Measurements from ENCODE around the gene PKP1. TPM values are rescaled to one million over a fixed set of nuclear protein-coding genes. Genes with fewer than 3 reads are reported as not detected.

Gene PKP1
- total RNA-seq, 2 experiments from 2014 or later, result not detected

- Mint-ChIP-seq H3K4me3 (no peak overlapping the region), H3K36me3 (ENCODE audit: low read depth) (no peaks in the 10 kb centered on the region), H3K27ac (no peak overlapping the region), H3K27me3 (ENCODE audit: low read depth) (peaks cover 13% of the 10 kb centered on the region), H3K9me3 (ENCODE audit: insufficient read depth) (no peaks in the 10 kb centered on the region), H3K4me1 (ENCODE audit: low read depth) (no peaks in the 10 kb centered on the region)
- ChIA-PET POLR2A (no interaction called here), CTCF (no interaction called here)
- DNase-seq (no peak), ATAC-seq (no peak)
These were observed 68.3 kb downstream of the PKP1 start for GRCh38 chr1:201351617-201352016.

- CTCF ChIA-PET, result no interaction called here
- no peak overlapping the region for H3K27ac Mint-ChIP-seq
These were observed 70.1 kb downstream of the PKP1 start for GRCh38 chr1:201353186-201353940.

GRCh38 chr1:201354151-201354900, 71.0 kb downstream of the PKP1 start:
- Mint-ChIP-seq H3K9me3 (ENCODE audit: insufficient read depth) (no peaks in the 10 kb centered on the region), H3K4me3 (no peak overlapping the region), H3K36me3 (ENCODE audit: low read depth) (no peaks in the 10 kb centered on the region), H3K4me1 (ENCODE audit: low read depth) (no peaks in the 10 kb centered on the region), H3K27ac (no peak overlapping the region), H3K27me3 (ENCODE audit: low read depth) (peaks cover 6% of the 10 kb centered on the region)
- DNase-seq (no peak), ATAC-seq (no peak)
- POLR2A ChIA-PET, result no interaction called here
- CTCF ChIA-PET, result no interaction called here

More at GRCh38 chr1:201353186-201353940, 70.1 kb downstream of the PKP1 start:
- Mint-ChIP-seq H3K4me1 (ENCODE audit: low read depth) (no peaks in the 10 kb centered on the region), H3K9me3 (ENCODE audit: insufficient read depth) (no peaks in the 10 kb centered on the region), H3K4me3 (no peak overlapping the region), H3K36me3 (ENCODE audit: low read depth) (no peaks in the 10 kb centered on the region), H3K27me3 (ENCODE audit: low read depth) (peaks cover 6% of the 10 kb centered on the region)
- DNase-seq (no peak), ATAC-seq (no peak)
- POLR2A ChIA-PET, result no interaction called here

GRCh38 chr1:201354901-201355295, 71.6 kb downstream of the PKP1 start:
- Mint-ChIP-seq H3K4me1 (ENCODE audit: low read depth) (no peaks in the 10 kb centered on the region), H3K9me3 (ENCODE audit: insufficient read depth) (no peaks in the 10 kb centered on the region), H3K27ac (no peak overlapping the region), H3K4me3 (no peak overlapping the region), H3K27me3 (ENCODE audit: low read depth) (peaks cover 6% of the 10 kb centered on the region), H3K36me3 (ENCODE audit: low read depth) (no peaks in the 10 kb centered on the region)
- ATAC-seq, result no peak
- no peak for DNase-seq
- POLR2A ChIA-PET, result no interaction called here
- CTCF ChIA-PET, result no interaction called here

DNA sequence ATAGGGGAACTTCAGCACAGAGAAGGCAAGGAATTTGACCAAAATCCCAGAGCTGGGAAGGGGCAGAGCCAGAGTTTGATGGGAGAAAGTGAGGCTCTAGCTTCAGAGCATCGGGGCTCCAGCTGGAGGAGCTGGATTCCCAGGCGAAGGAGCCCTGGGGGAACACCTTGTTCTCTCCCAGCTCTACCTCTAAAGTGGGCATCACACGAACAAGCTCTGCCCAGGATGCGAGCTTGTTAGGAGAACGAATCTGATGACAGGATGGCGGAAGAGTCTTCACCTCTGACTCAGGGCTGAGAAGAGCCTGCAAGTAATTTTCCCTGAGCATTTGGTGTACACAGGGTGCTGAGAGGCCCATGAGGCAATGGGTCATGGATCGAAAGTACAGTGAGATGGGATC, 72.2 kb downstream of the PKP1 start:
- ATAC-seq, result no peak

DNA sequence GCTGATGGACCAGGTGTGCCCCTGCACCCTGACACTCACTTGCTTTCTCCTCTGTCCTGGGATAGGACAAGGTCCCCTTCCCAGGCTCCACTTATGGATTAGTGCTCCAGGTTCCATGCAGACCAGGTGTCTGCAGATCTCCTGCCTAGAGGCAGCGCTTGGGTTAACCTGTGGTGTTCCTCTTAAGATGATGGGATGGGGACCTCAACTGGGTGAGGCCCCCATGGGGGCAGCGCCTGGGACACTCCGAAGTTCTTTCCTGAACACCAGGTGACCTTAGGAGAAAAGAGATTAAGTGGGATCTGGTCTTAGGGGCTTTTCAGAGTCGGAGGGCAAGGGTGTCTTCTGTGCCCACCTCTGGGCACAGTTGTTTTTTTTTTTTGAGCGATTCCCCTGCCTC, 72.9 kb downstream of the PKP1 start:
- Mint-ChIP-seq H3K9me3 (ENCODE audit: insufficient read depth) (no peaks in the 10 kb centered on the region), H3K27me3 (ENCODE audit: low read depth) (peaks cover 2% of the 10 kb centered on the region), H3K4me3 (no peak overlapping the region), H3K4me1 (ENCODE audit: low read depth) (no peaks in the 10 kb centered on the region), H3K27ac (no peak overlapping the region), H3K36me3 (ENCODE audit: low read depth) (no peaks in the 10 kb centered on the region)
- ATAC-seq (no peak), DNase-seq (no peak)
- ChIA-PET POLR2A (no interaction called here), CTCF (no interaction called here)

More for the DNA sequence above, 72.2 kb downstream of the PKP1 start:
- DNase-seq, result no peak
- Mint-ChIP-seq H3K4me3 (no peak overlapping the region), H3K9me3 (ENCODE audit: insufficient read depth) (no peaks in the 10 kb centered on the region), H3K27ac (no peak overlapping the region), H3K27me3 (ENCODE audit: low read depth) (peaks cover 6% of the 10 kb centered on the region), H3K36me3 (ENCODE audit: low read depth) (no peaks in the 10 kb centered on the region), H3K4me1 (ENCODE audit: low read depth) (no peaks in the 10 kb centered on the region)
- ChIA-PET CTCF (no interaction called here), POLR2A (no interaction called here)

DNA sequence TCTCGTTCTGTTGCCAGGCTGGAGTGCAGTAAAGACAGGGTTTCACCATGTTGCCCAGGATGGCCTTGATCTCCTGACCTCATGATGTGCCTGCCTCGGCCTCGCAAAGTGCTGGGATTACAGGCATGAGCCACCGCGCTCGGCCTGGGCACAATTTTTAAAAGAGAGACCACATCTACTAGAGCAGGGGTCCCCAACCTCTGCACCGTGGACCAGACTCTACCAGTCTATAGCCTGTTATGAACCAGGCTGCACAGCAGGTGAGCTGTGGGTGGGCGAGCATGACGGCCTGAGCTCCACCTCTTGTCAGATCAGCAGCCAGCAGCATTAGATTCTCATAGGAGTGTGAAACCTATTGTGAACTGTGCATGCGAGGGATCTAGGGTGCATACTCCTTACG, 73.4 kb downstream of the PKP1 start:
- Mint-ChIP-seq H3K36me3 (ENCODE audit: low read depth) (no peaks in the 10 kb centered on the region), H3K27me3 (ENCODE audit: low read depth) (no peaks in the 10 kb centered on the region), H3K9me3 (ENCODE audit: insufficient read depth) (no peaks in the 10 kb centered on the region), H3K4me3 (no peak overlapping the region), H3K4me1 (ENCODE audit: low read depth) (no peaks in the 10 kb centered on the region), H3K27ac (no peak overlapping the region)
- ChIA-PET POLR2A (no interaction called here), CTCF (no interaction called here)
- ATAC-seq, result no peak
- no peak for DNase-seq

- H3K4me1 Mint-ChIP-seq (ENCODE audit: low read depth), result no peaks in the 10 kb centered on the region
- peaks cover under 1% of the 10 kb centered on the region for H3K27me3 Mint-ChIP-seq (ENCODE audit: low read depth)
- ChIA-PET CTCF (no interaction called here), POLR2A (no interaction called here)
- no peak for DNase-seq
- no peaks in the 10 kb centered on the region for H3K36me3 Mint-ChIP-seq (ENCODE audit: low read depth)
- no peaks in the 10 kb centered on the region for H3K9me3 Mint-ChIP-seq (ENCODE audit: insufficient read depth)
- no peak overlapping the region for H3K27ac Mint-ChIP-seq
- no peak overlapping the region for H3K4me3 Mint-ChIP-seq
- ATAC-seq, result no peak
These were observed 73.9 kb downstream of the PKP1 start for GRCh38 chr1:201357211-201357610.

DNA sequence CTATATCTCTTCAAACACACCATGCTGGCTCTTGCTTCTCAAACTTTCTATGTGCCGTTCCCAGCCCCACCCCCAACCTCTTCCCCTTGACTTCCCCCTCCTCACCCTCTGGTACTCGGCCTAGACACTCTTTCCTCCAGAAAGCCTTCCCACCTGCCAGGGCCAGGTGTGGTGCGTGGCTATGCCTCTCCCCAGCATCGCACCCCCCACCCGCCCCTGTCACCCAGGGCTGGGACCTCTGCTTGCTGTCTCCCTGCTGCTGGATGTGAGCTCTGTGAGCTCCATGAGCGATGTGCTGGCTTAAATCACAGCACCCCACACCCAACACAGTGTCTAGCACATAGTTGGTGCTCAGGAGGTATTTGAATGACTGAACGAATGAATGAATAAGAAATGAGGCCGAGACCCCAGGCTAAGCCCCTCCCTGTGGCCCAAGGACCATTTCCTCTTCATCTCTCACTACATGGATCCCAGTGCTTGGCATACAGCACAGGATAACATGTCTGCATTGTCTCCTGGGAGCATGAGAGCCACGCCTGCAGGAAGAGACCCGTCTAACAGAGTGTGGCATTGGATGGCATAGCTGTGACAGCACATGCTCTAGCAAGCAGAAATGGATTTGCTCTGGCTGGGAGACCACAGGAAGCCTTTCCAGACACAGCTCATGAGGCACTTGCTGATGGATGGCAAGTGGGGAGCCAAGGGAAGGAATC, 74.5 kb downstream of the PKP1 start:
- no peak for DNase-seq
- ATAC-seq, result no peak
- Mint-ChIP-seq H3K27me3 (ENCODE audit: low read depth) (peaks cover 4% of the 10 kb centered on the region), H3K4me1 (ENCODE audit: low read depth) (no peaks in the 10 kb centered on the region), H3K27ac (no peak overlapping the region), H3K9me3 (ENCODE audit: insufficient read depth) (no peaks in the 10 kb centered on the region), H3K36me3 (ENCODE audit: low read depth) (no peaks in the 10 kb centered on the region), H3K4me3 (no peak overlapping the region)
- ChIA-PET POLR2A (no interaction called here), CTCF (interaction anchor here (0.7 kb wide), 1 partner anchor 104 kb away, joined by 3 read pairs; no protein-coding TSS in a partner anchor)

- Mint-ChIP-seq H3K27ac (no peak overlapping the region), H3K4me1 (ENCODE audit: low read depth) (no peaks in the 10 kb centered on the region), H3K27me3 (ENCODE audit: low read depth) (peaks cover 4% of the 10 kb centered on the region), H3K36me3 (ENCODE audit: low read depth) (no peaks in the 10 kb centered on the region), H3K9me3 (ENCODE audit: insufficient read depth) (no peaks in the 10 kb centered on the region), H3K4me3 (no peak overlapping the region)
- ATAC-seq, result no peak
- ChIA-PET POLR2A (no interaction called here), CTCF (interaction anchor here (0.7 kb wide), 2 partner anchors 76 to 104 kb away, joined by 3 read pairs; no protein-coding TSS in a partner anchor)
- DNase-seq, result no peak
These were observed 75.3 kb downstream of the PKP1 start for GRCh38 chr1:201358596-201358995.

GRCh38 chr1:201359031-201359872, 75.9 kb downstream of the PKP1 start:
- Mint-ChIP-seq H3K4me3 (no peak overlapping the region), H3K36me3 (ENCODE audit: low read depth) (no peaks in the 10 kb centered on the region), H3K9me3 (ENCODE audit: insufficient read depth) (no peaks in the 10 kb centered on the region), H3K4me1 (ENCODE audit: low read depth) (no peaks in the 10 kb centered on the region), H3K27ac (no peak overlapping the region), H3K27me3 (ENCODE audit: low read depth) (peaks cover 4% of the 10 kb centered on the region)
- ATAC-seq, result no peak
- no peak for DNase-seq
- CTCF ChIA-PET, result interaction anchor here (0.7 to 2.0 kb wide), 2 partner anchors 76 to 105 kb away, joined by 3 to 9 read pairs; no protein-coding TSS in a partner anchor
- POLR2A ChIA-PET, result interaction anchor here (0.5 kb wide), 1 partner anchor 36 kb away, joined by 3 read pairs; no protein-coding TSS in a partner anchor

Data from activated CD8-positive, alpha-beta T cell treated with anti-CD3 and anti-CD28 coated beads, Interleukin-2, amount 10 ng/mL, durations not matched to agents 7 days and 5 days (primary cell).